Esophagus muscularis mucosa (tissue), 3 donors: ENCODE data around the gene POMT1.

ENCODE experiments used
- POLR2A ChIP-seq: fragments of 450-650 bp; IDR thresholded peaks from one replicate; pipeline ENCODE4 v1.6.1; 2017; ENCODE audit warnings: antibody characterized with exemption, moderate library complexity, mild to moderate bottlenecking, low read depth
- TF ChIP-seq, protein P1 (sequence below), 3 experiments: fragments of 200-600 bp in 2 of 3; fragments of 450-650 bp in 1 of 3; sonication (generic) in 2 of 3; IDR thresholded peaks; one replicate each; pipeline ENCODE4 v1.5.1; 2017 to 2019; ENCODE audit warnings: antibody characterized with exemption in 3 of 3, mild to moderate bottlenecking in 2 of 3, moderate library complexity in 1 of 3

DNA sequence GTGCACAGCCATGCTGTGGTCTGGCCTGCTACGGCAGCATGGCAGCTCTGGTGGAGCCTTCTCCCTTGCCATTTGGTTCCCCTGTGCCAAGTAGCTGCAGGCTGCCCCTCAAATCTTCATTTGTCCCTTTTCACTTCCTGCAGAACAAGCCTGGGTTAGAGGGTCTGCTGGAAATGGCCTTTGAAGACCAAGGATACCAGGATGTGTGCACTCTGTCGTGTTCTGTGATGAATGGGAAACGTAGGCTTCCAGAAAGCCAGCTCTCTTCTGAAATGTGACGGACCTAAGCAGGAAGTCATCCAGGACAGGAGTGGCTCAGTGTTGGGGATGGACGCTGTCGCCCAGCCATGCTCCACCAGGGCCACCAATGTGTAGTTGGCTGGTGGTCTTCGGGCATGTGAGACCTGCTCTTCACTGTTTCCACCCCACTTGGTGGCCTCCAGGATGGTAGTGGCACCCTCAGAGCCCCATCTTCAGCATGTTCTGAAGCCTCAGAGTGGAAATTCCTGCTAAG lies 3.4 kb upstream of the POMT1 start:
- TF ChIP-seq, protein P1, sequence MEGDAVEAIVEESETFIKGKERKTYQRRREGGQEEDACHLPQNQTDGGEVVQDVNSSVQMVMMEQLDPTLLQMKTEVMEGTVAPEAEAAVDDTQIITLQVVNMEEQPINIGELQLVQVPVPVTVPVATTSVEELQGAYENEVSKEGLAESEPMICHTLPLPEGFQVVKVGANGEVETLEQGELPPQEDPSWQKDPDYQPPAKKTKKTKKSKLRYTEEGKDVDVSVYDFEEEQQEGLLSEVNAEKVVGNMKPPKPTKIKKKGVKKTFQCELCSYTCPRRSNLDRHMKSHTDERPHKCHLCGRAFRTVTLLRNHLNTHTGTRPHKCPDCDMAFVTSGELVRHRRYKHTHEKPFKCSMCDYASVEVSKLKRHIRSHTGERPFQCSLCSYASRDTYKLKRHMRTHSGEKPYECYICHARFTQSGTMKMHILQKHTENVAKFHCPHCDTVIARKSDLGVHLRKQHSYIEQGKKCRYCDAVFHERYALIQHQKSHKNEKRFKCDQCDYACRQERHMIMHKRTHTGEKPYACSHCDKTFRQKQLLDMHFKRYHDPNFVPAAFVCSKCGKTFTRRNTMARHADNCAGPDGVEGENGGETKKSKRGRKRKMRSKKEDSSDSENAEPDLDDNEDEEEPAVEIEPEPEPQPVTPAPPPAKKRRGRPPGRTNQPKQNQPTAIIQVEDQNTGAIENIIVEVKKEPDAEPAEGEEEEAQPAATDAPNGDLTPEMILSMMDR (IDR thresholded peaks at IDR 0.05), result no peak
- no peak for TF ChIP-seq POLR2A
